Measurements from ENCODE around the gene CCSER1. TPM values are rescaled to one million over a fixed set of nuclear protein-coding genes. Genes with fewer than 3 reads are reported as not detected.

Gene CCSER1
- total RNA-seq, 2 experiments from 2014 or later, result not detected

DNA sequence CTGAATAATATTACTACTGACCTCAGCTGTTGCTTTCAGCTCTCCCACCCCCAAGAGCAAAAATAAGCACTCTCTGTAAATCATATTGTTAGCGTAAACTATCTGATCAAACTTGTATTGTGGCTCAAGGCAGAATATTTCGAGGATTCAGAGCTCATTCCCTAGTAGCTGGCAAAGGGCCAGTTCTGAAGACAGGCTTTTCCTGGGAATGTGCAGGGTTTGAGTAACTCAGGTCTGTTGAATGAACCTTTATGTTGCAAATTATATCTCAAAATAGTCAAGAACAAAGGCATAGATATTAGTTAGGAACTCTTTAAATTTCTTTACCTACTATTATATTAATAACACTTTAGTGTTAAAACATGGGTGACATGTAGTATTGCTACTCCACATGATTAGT is 454.9 kb downstream of the CCSER1 start:
- Histone ChIP-seq H3K4me1 (ENCODE audit: insufficient read depth, low read length, poor library complexity, severe bottlenecking) (no peaks in the 10 kb centered on the region), H3K79me2 (ENCODE audit: insufficient read depth, low read depth, low read length) (no peaks in the 10 kb centered on the region), H3K4me2 (ENCODE audit: low read length) (no peak overlapping the region), H3K9me3 (ENCODE audit: low read length) (no peaks in the 10 kb centered on the region), H3K27ac (ENCODE audit: low read depth, low read length, poor library complexity, severe bottlenecking) (no peak overlapping the region), H3K4me3 (ENCODE audit: low read depth, low read length, poor library complexity, severe bottlenecking) (no peak overlapping the region), H3K36me3 (ENCODE audit: insufficient read depth, low read length) (no peaks in the 10 kb centered on the region), H2AFZ (ENCODE audit: low read length) (no peak overlapping the region), H4K20me1 (ENCODE audit: insufficient read depth, low read length) (no peaks in the 10 kb centered on the region), H3K9me2 (ENCODE audit: insufficient read depth, low read length) (no peaks in the 10 kb centered on the region)
- DNase-seq (ENCODE audit: low spot score), result no peak
- BruUV-seq (replicated peaks), result no TSS peak
- intact Hi-C loops (cut with micrococcal nuclease; ENCODE audit: unreplicated experiment), result no loop called here
- ChIA-PET CTCF (ENCODE audit: unreplicated experiment) (no interaction called here), POLR2A (interaction anchor here (0.6 to 0.7 kb wide), 4 partner anchors 15 to 146 kb away, joined by 3 to 4 read pairs (median 3); no protein-coding TSS in a partner anchor)
- TF ChIP-seq, protein P1, sequence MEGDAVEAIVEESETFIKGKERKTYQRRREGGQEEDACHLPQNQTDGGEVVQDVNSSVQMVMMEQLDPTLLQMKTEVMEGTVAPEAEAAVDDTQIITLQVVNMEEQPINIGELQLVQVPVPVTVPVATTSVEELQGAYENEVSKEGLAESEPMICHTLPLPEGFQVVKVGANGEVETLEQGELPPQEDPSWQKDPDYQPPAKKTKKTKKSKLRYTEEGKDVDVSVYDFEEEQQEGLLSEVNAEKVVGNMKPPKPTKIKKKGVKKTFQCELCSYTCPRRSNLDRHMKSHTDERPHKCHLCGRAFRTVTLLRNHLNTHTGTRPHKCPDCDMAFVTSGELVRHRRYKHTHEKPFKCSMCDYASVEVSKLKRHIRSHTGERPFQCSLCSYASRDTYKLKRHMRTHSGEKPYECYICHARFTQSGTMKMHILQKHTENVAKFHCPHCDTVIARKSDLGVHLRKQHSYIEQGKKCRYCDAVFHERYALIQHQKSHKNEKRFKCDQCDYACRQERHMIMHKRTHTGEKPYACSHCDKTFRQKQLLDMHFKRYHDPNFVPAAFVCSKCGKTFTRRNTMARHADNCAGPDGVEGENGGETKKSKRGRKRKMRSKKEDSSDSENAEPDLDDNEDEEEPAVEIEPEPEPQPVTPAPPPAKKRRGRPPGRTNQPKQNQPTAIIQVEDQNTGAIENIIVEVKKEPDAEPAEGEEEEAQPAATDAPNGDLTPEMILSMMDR (conservative IDR thresholded peaks at IDR 0.05; ENCODE audit: low read length), result no peak
- no peak for TF ChIP-seq EZH2phosphoT487 (IDR thresholded peaks at IDR 0.05; ENCODE audit: borderline replicate concordance, low read depth, low read length)

GRCh38 chr4:90584051-90584450 is 456.9 kb downstream of the CCSER1 start:
- TF ChIP-seq, protein P1 (conservative IDR thresholded peaks at IDR 0.05; ENCODE audit: low read length), result no peak
- no peak for TF ChIP-seq EZH2phosphoT487 (IDR thresholded peaks at IDR 0.05; ENCODE audit: borderline replicate concordance, low read depth, low read length)
- CTCF ChIA-PET (ENCODE audit: unreplicated experiment), result no interaction called here
- Histone ChIP-seq H3K9me3 (ENCODE audit: low read length) (no peaks in the 10 kb centered on the region), H2AFZ (ENCODE audit: low read length) (no peak overlapping the region), H3K4me1 (ENCODE audit: insufficient read depth, low read length, poor library complexity, severe bottlenecking) (no peaks in the 10 kb centered on the region), H3K36me3 (ENCODE audit: insufficient read depth, low read length) (no peaks in the 10 kb centered on the region), H3K27ac (ENCODE audit: low read depth, low read length, poor library complexity, severe bottlenecking) (no peak overlapping the region), H3K4me3 (ENCODE audit: low read depth, low read length, poor library complexity, severe bottlenecking) (no peak overlapping the region), H3K4me2 (ENCODE audit: low read length) (no peak overlapping the region), H4K20me1 (ENCODE audit: insufficient read depth, low read length) (no peaks in the 10 kb centered on the region), H3K9me2 (ENCODE audit: insufficient read depth, low read length) (no peaks in the 10 kb centered on the region), H3K79me2 (ENCODE audit: insufficient read depth, low read depth, low read length) (no peaks in the 10 kb centered on the region)
- BruUV-seq (replicated peaks), result no TSS peak
- no peak for DNase-seq (ENCODE audit: low spot score)
- POLR2A ChIA-PET, result interaction anchor here (0.9 kb wide), 1 partner anchor 8 kb away, joined by 5 read pairs; no protein-coding TSS in a partner anchor
- intact Hi-C loops (cut with micrococcal nuclease; ENCODE audit: unreplicated experiment), result no loop called here

DNA sequence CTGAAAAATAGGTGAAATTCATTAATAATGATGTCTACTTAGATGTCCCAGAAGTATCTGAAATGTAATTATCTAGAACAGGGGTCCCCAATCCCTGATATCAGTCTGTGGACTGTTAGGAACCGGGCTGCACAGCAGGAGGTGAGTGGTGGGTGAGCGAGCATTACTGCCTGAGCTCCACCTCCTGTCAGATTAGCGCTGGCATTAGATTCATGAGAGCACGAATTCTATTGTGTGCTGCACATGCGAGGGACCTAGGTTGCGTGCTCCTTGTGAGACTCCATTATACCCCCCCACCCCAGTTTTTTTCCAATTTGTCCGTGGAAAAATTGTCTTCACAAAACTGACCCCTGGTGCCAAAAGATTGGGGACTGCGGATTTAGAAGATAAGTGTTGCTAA is 458.8 kb downstream of the CCSER1 start:
- Histone ChIP-seq H3K4me1 (ENCODE audit: insufficient read depth, low read length, poor library complexity, severe bottlenecking) (no peaks in the 10 kb centered on the region), H3K9me3 (ENCODE audit: low read length) (no peaks in the 10 kb centered on the region), H4K20me1 (ENCODE audit: insufficient read depth, low read length) (no peaks in the 10 kb centered on the region), H2AFZ (ENCODE audit: low read length) (no peak overlapping the region), H3K27ac (ENCODE audit: low read depth, low read length, poor library complexity, severe bottlenecking) (no peak overlapping the region), H3K79me2 (ENCODE audit: insufficient read depth, low read depth, low read length) (no peaks in the 10 kb centered on the region), H3K4me3 (ENCODE audit: low read depth, low read length, poor library complexity, severe bottlenecking) (no peak overlapping the region), H3K4me2 (ENCODE audit: low read length) (no peak overlapping the region), H3K9me2 (ENCODE audit: insufficient read depth, low read length) (no peaks in the 10 kb centered on the region), H3K36me3 (ENCODE audit: insufficient read depth, low read length) (no peaks in the 10 kb centered on the region)
- ChIA-PET CTCF (ENCODE audit: unreplicated experiment) (no interaction called here), POLR2A (no interaction called here)
- no peak for DNase-seq (ENCODE audit: low spot score)
- intact Hi-C loops (cut with micrococcal nuclease; ENCODE audit: unreplicated experiment), result no loop called here
- BruUV-seq (replicated peaks), result no TSS peak
- TF ChIP-seq EZH2phosphoT487 (IDR thresholded peaks at IDR 0.05; ENCODE audit: borderline replicate concordance, low read depth, low read length), result no peak
